Lower lobe of right lung (tissue), 2 donors: ENCODE data around the gene CAPN10. TPM values are rescaled to one million over a fixed set of nuclear protein-coding genes. Genes with fewer than 3 reads are reported as not detected.

Source experiments
- ATAC-seq, 2 donors: fragments of 200-7000 bp; cut with Tn5 transposase; one replicate each; pipeline ENCODE4 v1.9.1; 2020 to 2022; ENCODE audit warnings: mild to moderate bottlenecking in 2 of 2, moderate library complexity in 2 of 2
- DNase-seq: peaks from one replicate; pipeline ENCODE4 v3.0.0-alpha.2; 2020
- H3K27ac ChIP-seq: fragments of 200-600 bp; one replicate; pipeline ENCODE4 v1.8.0; 2022
- H3K27me3 ChIP-seq: fragments of 200-600 bp; one replicate; pipeline ENCODE4 v1.8.0; 2022; ENCODE audit warnings: low read depth
- H3K36me3 ChIP-seq: fragments of 200-600 bp; one replicate; pipeline ENCODE4 v1.8.0; 2022; ENCODE audit warnings: mild to moderate bottlenecking
- H3K4me1 ChIP-seq: fragments of 200-600 bp; one replicate; pipeline ENCODE4 v1.8.0; 2022
- H3K4me3 ChIP-seq: fragments of 200-600 bp; one replicate; pipeline ENCODE4 v1.8.0; 2022; ENCODE audit warnings: mild to moderate bottlenecking
- H3K9me3 ChIP-seq: fragments of 200-600 bp; one replicate; pipeline ENCODE4 v1.8.0; 2022
- CTCF ChIP-seq: fragments of 200-600 bp; IDR thresholded peaks from one replicate; pipeline ENCODE4 v1.8.0; 2022; ENCODE audit warnings: antibody characterized with exemption, mild to moderate bottlenecking
- intact Hi-C: fragments of 100-400 bp; cut with DNase I; formaldehyde crosslinking; loops from one replicate; pipeline ENCODE4 v1.11.0; 2022
- total RNA-seq: library from RNA; stranded (reverse); fragmentation: NEBNext Ultra II Directional; extraction: Animal tissue kit (Norgen Biotek cat#: 25700); gene quantifications from one replicate; pipeline ENCODE4 v1.2.1, GENCODE V29; 2021
- donor health status: DM: no; HTN: yes; CAD: no; lungs with severe emphysema.

The CAPN10 gene
- total RNA-seq, 1 donor from 2014 or later: 37.2 TPM

DNA sequence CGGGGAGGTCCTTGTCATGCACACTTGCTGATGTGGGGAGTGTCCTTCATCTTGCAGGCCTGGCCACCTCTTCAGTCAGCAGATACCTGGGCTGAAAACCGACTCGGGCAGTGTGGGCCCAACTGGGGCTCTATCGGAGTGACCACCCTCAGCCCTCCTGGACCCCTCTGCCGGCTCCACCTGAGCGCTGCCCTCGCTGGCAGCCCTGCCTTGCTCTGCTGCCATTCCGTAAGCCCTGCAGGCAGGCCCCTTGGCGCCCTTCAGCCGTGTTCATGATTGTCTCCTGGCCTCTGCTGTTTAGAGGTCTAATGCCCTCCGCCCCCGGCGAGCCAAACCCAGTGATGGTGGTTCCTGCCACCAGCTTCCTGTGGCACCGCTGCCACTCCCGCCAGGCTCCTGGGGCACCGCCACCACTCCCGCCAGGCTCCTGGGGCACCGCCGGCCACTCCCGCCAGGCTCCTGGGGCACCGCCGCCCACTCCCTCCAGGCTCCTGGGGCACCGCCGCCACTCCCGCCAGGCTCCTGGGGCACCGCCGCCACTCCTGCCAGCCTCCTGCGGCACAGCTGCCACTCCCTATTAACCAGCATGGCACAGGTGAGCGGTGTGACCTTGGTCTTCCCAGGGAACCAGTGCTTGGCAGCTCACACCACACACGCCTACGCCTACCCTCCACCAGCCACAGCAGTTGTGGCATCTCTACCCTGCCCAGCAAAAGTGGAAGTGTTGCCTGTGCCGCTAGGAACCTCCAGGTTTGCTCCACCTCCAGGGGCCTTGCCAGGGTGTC lies 15.9 kb downstream of the CAPN10 start:
- H3K9me3 ChIP-seq: no peaks in the 10 kb centered on the region
- no peaks in the 10 kb centered on the region for H3K27me3 ChIP-seq
- peaks cover 10% of the 10 kb centered on the region for H3K4me1 ChIP-seq
- no peak overlapping the region for H3K4me3 ChIP-seq
- no peak overlapping the region for H3K27ac ChIP-seq
- H3K36me3 ChIP-seq: peaks cover 28% of the 10 kb centered on the region
- intact Hi-C loops: no loop called here
- DNase-seq: peak; percentile 35
- no peak for TF ChIP-seq CTCF
- no peak for ATAC-seq

- Histone ChIP-seq H3K4me3 (no peak overlapping the region), H3K27ac (no peak overlapping the region), H3K4me1 (peaks cover 10% of the 10 kb centered on the region), H3K36me3 (peaks cover 21% of the 10 kb centered on the region), H3K27me3 (no peaks in the 10 kb centered on the region), H3K9me3 (no peaks in the 10 kb centered on the region)
- intact Hi-C loops: no loop called here
- ATAC-seq (no peak), DNase-seq (peak; percentile 34)
- no peak for TF ChIP-seq CTCF
Observed at GRCh38 chr2:240603081-240603835, 16.7 kb downstream of the CAPN10 start.

GRCh38 chr2:240603846-240604245 lies 17.3 kb downstream of the CAPN10 start:
- no peaks in the 10 kb centered on the region for H3K27me3 ChIP-seq
- H3K4me1 ChIP-seq: peaks cover 10% of the 10 kb centered on the region
- DNase-seq (no peak), ATAC-seq (peak in 1 of 2 donors; percentile 3)
- intact Hi-C loops: no loop called here
- no peak overlapping the region for H3K27ac ChIP-seq
- no peak for TF ChIP-seq CTCF
- H3K36me3 ChIP-seq: peaks cover 15% of the 10 kb centered on the region
- no peaks in the 10 kb centered on the region for H3K9me3 ChIP-seq
- no peak overlapping the region for H3K4me3 ChIP-seq

DNA sequence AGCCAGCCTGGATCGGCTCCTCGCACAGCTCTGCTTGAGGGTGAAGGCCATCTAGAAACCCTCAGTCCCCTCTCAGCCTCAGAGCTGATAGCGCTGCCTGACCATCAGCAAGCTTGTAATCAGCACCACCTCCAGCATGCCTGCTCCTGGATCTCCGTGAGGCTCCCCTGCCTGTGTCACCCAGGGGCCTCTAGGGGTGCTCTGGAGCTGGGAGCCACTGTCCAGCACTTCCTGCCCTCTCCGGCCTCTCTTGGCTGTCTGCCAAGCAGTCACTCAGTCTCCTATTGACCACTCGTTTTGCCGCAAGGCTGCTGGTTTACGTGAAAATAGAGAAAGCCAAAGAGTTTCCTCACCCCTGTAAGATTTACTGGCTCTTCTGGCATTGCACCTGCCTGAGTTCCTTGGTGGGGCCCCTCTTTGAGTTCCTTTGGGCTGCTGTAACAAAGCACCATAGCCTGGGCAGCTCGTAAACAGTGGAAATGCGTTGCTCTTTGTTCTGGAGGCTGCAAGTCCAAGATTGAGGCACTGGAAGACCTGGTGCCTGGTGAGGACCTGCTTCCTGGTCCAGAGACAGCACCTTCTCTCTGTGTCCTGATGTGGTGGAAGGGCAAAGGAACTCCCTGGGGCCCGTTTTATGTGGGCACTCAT lies 17.9 kb downstream of the CAPN10 start:
- Histone ChIP-seq H3K9me3 (no peaks in the 10 kb centered on the region), H3K36me3 (peaks cover 10% of the 10 kb centered on the region), H3K27me3 (no peaks in the 10 kb centered on the region), H3K4me3 (no peak overlapping the region), H3K27ac (no peak overlapping the region), H3K4me1 (peaks cover 10% of the 10 kb centered on the region)
- intact Hi-C loops: no loop called here
- DNase-seq (peak; percentile 89), ATAC-seq (peak; percentile 88 to 90)
- TF ChIP-seq CTCF: peak; percentile 79

- DNase-seq: peak; percentile 42
- Histone ChIP-seq H3K27ac (no peak overlapping the region), H3K4me1 (peaks cover 10% of the 10 kb centered on the region), H3K36me3 (peaks cover 4% of the 10 kb centered on the region), H3K9me3 (no peaks in the 10 kb centered on the region), H3K27me3 (no peaks in the 10 kb centered on the region), H3K4me3 (no peak overlapping the region)
- intact Hi-C loops: no loop called here
- no peak for ATAC-seq
- no peak for TF ChIP-seq CTCF
Observed at GRCh38 chr2:240604939-240605716, 18.6 kb downstream of the CAPN10 start.
